GM23248 (cell line): ENCODE data around the gene ZNF521. TPM values are rescaled to one million over a fixed set of nuclear protein-coding genes. Genes with fewer than 3 reads are reported as not detected.

Source experiments
- DNase-seq: peaks from one replicate; pipeline ENCODE4 v3.0.0-alpha.2; 2015
- H2AFZ ChIP-seq: fragments of 200-600 bp; sonication (generic); 2 replicates; pipeline ENCODE4 v1.6.1; 2016; ENCODE audit warnings: antibody characterized with exemption
- H3F3A ChIP-seq: fragments of 200-600 bp; sonication (generic); 2 replicates; pipeline ENCODE4 v1.6.1; 2016; ENCODE audit warnings: mild to moderate bottlenecking, antibody characterized with exemption, mixed run types; ENCODE audit not compliant: insufficient read depth
- H3K27ac ChIP-seq: fragments of 200-600 bp; sonication (generic); 2 replicates; pipeline ENCODE4 v1.5.1; 2016; ENCODE audit warnings: mild to moderate bottlenecking
- H3K27me3 ChIP-seq: fragments of 200-600 bp; sonication (generic); replicated peaks from 2 replicates; pipeline ENCODE4 v1.6.1; 2016; ENCODE audit warnings: mild to moderate bottlenecking; ENCODE audit not compliant: insufficient read depth
- H3K36me3 ChIP-seq: fragments of 200-600 bp; sonication (generic); 2 replicates; pipeline ENCODE4 v1.6.1; 2016; ENCODE audit warnings: low read depth, mild to moderate bottlenecking
- H3K4me1 ChIP-seq: fragments of 200-600 bp; sonication (generic); 2 replicates; pipeline ENCODE4 v1.6.1; 2016; ENCODE audit warnings: mild to moderate bottlenecking; ENCODE audit not compliant: insufficient read depth
- H3K4me2 ChIP-seq: fragments of 200-600 bp; sonication (generic); one replicate; pipeline ENCODE4 v1.6.1; 2016; ENCODE audit warnings: mild to moderate bottlenecking; ENCODE audit not compliant: unreplicated experiment
- H3K4me3 ChIP-seq: fragments of 200-600 bp; sonication (generic); 2 replicates; pipeline ENCODE4 v1.5.1; 2016; ENCODE audit warnings: mild to moderate bottlenecking
- H3K79me2 ChIP-seq: fragments of 200-600 bp; sonication (generic); 2 replicates; pipeline ENCODE4 v1.6.1; 2016; ENCODE audit warnings: mild to moderate bottlenecking; ENCODE audit not compliant: insufficient read depth
- H3K9ac ChIP-seq: fragments of 200-600 bp; sonication (generic); 2 replicates; pipeline ENCODE4 v1.6.1; 2016; ENCODE audit warnings: mild to moderate bottlenecking
- H3K9me2 ChIP-seq: fragments of 200-600 bp; sonication (generic); 2 replicates; pipeline ENCODE4 v1.6.1; 2016; ENCODE audit warnings: mixed run types, mild to moderate bottlenecking, moderate library complexity; ENCODE audit not compliant: insufficient read depth
- H3K9me3 ChIP-seq: fragments of 200-600 bp; sonication (generic); one replicate; pipeline ENCODE4 v1.6.1; 2017; ENCODE audit warnings: low read depth
- H4K20me1 ChIP-seq: fragments of 200-600 bp; sonication (generic); 2 replicates; pipeline ENCODE4 v1.6.0; 2016; ENCODE audit not compliant: insufficient read depth
- EZH2 ChIP-seq: fragments of 200-600 bp; sonication (generic); IDR thresholded peaks from 2 replicates; pipeline ENCODE4 v1.6.1; 2018; ENCODE audit warnings: antibody characterized with exemption, mild to moderate bottlenecking; ENCODE audit not compliant: insufficient read depth, poor library complexity, severe bottlenecking
- EZH2phosphoT487 ChIP-seq: fragments of 200-600 bp; sonication (generic); IDR thresholded peaks from 2 replicates; pipeline ENCODE4 v1.6.1; 2018; ENCODE audit warnings: antibody characterized with exemption, moderate library complexity, mild to moderate bottlenecking, low read depth; ENCODE audit not compliant: insufficient read depth
- WGBS, 2 experiments: methylation state at CpG; one replicate each; pipeline ENCODE4 v1.1.6; 2015 to 2017; ENCODE audit warnings: low lambda C conversion rate in 2 of 2, low coverage in 1 of 2; ENCODE audit errors: missing lambda C conversion rate in 2 of 2; 5-methylcytosine and 5-hydroxymethylcytosine counted together
- in situ Hi-C: fragments of 300-500 bp; cut with MboI; formaldehyde crosslinking; loops from 2 replicates; pipeline ENCODE4 v1.15.0; 2020
- polyA plus RNA-seq: library from polyadenylated mRNA; unstranded; fragments of >200 nt; fragmentation: Nextera tagmentation; extraction: Ambion mirVana; gene quantifications from 2 replicates; pipeline ENCODE4 v1.2.1, GENCODE V29; 2016
- total RNA-seq: library from RNA; depleted of rRNA; stranded (reverse); fragments of >200 nt; shearing (Covaris generic); gene quantifications from 2 replicates; pipeline ENCODE4 v1.2.3, GENCODE V29; 2014

Gene ZNF521
- total and polyA plus RNA-seq, 2 experiments from 2014 or later, result 7.8 to 17.9 TPM

GRCh38 chr18:25192065-25192464, 159.9 kb downstream of the ZNF521 start:
- Histone ChIP-seq H2AFZ (no peak overlapping the region), H3K79me2 (no peaks in the 10 kb centered on the region), H3K9me3 (no peaks in the 10 kb centered on the region), H3K4me2 (no peak overlapping the region), H3K9ac (no peak overlapping the region), H4K20me1 (no peaks in the 10 kb centered on the region), H3K27me3 (no peaks in the 10 kb centered on the region), H3K36me3 (no peaks in the 10 kb centered on the region), H3K9me2 (no peaks in the 10 kb centered on the region; the same call in 1 of the 2 replicates), H3K4me3 (no peak overlapping the region), H3K4me1 (no peaks in the 10 kb centered on the region), H3F3A (no peaks in the 10 kb centered on the region), H3K27ac (no peak overlapping the region)
- TF ChIP-seq EZH2 (no peak), EZH2phosphoT487 (no peak)
- 98 to 100% methylated on average over 4 of the region's 4 CpGs for WGBS, 2 experiments
- in situ Hi-C loops, result no loop called here
- no peak for DNase-seq

- Histone ChIP-seq H3K4me3 (no peak overlapping the region), H3F3A (no peaks in the 10 kb centered on the region), H3K27ac (no peak overlapping the region), H2AFZ (no peak overlapping the region), H3K4me1 (no peaks in the 10 kb centered on the region), H3K79me2 (no peaks in the 10 kb centered on the region), H3K27me3 (no peaks in the 10 kb centered on the region), H3K9me3 (no peaks in the 10 kb centered on the region), H4K20me1 (no peaks in the 10 kb centered on the region), H3K9ac (no peak overlapping the region), H3K9me2 (no peaks in the 10 kb centered on the region), H3K4me2 (no peak overlapping the region), H3K36me3 (no peaks in the 10 kb centered on the region)
- TF ChIP-seq EZH2 (no peak), EZH2phosphoT487 (no peak)
- WGBS, 2 experiments, result 95 to 97% methylated on average over 3 of the region's 3 CpGs
- DNase-seq, result no peak
- in situ Hi-C loops, result no loop called here
These were observed 161.5 kb downstream of the ZNF521 start for GRCh38 chr18:25190472-25190871.

GRCh38 chr18:25189391-25190185, 162.4 kb downstream of the ZNF521 start:
- Histone ChIP-seq H3K4me1 (no peaks in the 10 kb centered on the region), H3K9me3 (no peaks in the 10 kb centered on the region), H3F3A (no peaks in the 10 kb centered on the region), H3K27me3 (no peaks in the 10 kb centered on the region), H4K20me1 (no peaks in the 10 kb centered on the region), H3K27ac (no peak overlapping the region), H3K79me2 (no peaks in the 10 kb centered on the region), H3K36me3 (no peaks in the 10 kb centered on the region), H3K9ac (no peak overlapping the region), H3K4me3 (no peak overlapping the region), H3K4me2 (no peak overlapping the region), H2AFZ (no peak overlapping the region), H3K9me2 (no peaks in the 10 kb centered on the region)
- WGBS, 2 experiments, result 96 to 97% methylated on average over 7 of the region's 7 CpGs
- in situ Hi-C loops, result no loop called here
- no peak for DNase-seq
- TF ChIP-seq EZH2 (no peak), EZH2phosphoT487 (no peak)

- Histone ChIP-seq H4K20me1 (no peaks in the 10 kb centered on the region), H3K4me1 (no peaks in the 10 kb centered on the region), H3K9me3 (no peaks in the 10 kb centered on the region), H3K4me3 (no peak overlapping the region), H3K9ac (no peak overlapping the region), H2AFZ (no peak overlapping the region), H3K4me2 (no peak overlapping the region), H3K27ac (no peak overlapping the region), H3K9me2 (no peaks in the 10 kb centered on the region), H3F3A (no peaks in the 10 kb centered on the region), H3K36me3 (no peaks in the 10 kb centered on the region), H3K27me3 (no peaks in the 10 kb centered on the region), H3K79me2 (no peaks in the 10 kb centered on the region)
- in situ Hi-C loops, result no loop called here
- TF ChIP-seq EZH2phosphoT487 (no peak), EZH2 (no peak)
- WGBS, 2 experiments, result 87 to 88% methylated on average over 7 of the region's 7 CpGs
- DNase-seq, result no peak
These were observed 164.3 kb downstream of the ZNF521 start for GRCh38 chr18:25187521-25188192.
